Colonic mucosa (tissue), 4 donors: ENCODE measurements around the gene TIMM22. TPM values are rescaled to one million over a fixed set of nuclear protein-coding genes. Genes with fewer than 3 reads are reported as not detected.

Experiments used
- DNase-seq: peaks from one replicate; pipeline ENCODE4 v3.0.0-alpha.2; 2020
- H3K27ac ChIP-seq: fragments of 200-600 bp; one replicate; pipeline ENCODE4 v1.8.0; 2021
- H3K27me3 ChIP-seq: fragments of 200-600 bp; one replicate; pipeline ENCODE4 v1.8.0; 2021
- H3K36me3 ChIP-seq: fragments of 200-600 bp; one replicate; pipeline ENCODE4 v1.8.0; 2021
- H3K4me1 ChIP-seq: fragments of 200-600 bp; one replicate; pipeline ENCODE4 v1.8.0; 2021; ENCODE audit warnings: mild to moderate bottlenecking
- H3K4me3 ChIP-seq: fragments of 200-600 bp; one replicate; pipeline ENCODE4 v1.8.0; 2021
- H3K9ac ChIP-seq, 2 donors: one replicate each; pipeline ENCODE4 v1.7.0; 2013; ENCODE audit warnings: control low read depth in 2 of 2, low read depth in 2 of 2, low read length in 2 of 2
- H3K9me3 ChIP-seq: fragments of 200-600 bp; one replicate; pipeline ENCODE4 v1.8.0; 2021
- intact Hi-C: fragments of 100-400 bp; cut with DNase I; formaldehyde crosslinking; loops from one replicate; pipeline ENCODE4 v1.14.1; 2022
- total RNA-seq, 2 donors: library from RNA; stranded (reverse); fragmentation: NEBNext Ultra II Directional in 1 of 2; extraction: Animal tissue kit (Norgen Biotek cat#: 25700) in 1 of 2; gene quantifications; one replicate each; pipeline ENCODE4 v1.2.1, GENCODE V29; 2021
- TF ChIP-seq, protein P1 (sequence below): fragments of 200-600 bp; IDR thresholded peaks from one replicate; pipeline ENCODE4 v1.8.0; 2022; ENCODE audit warnings: antibody characterized with exemption, mild to moderate bottlenecking
- donor health status: healthy.
- donor health status: DM: no; HTN: no; CAD: no.
- donor health status: DM: no; HTN: no; CAD: no.

Gene TIMM22
- total RNA-seq, 2 donors from 2014 or later, result 8.3 to 12.8 TPM

DNA sequence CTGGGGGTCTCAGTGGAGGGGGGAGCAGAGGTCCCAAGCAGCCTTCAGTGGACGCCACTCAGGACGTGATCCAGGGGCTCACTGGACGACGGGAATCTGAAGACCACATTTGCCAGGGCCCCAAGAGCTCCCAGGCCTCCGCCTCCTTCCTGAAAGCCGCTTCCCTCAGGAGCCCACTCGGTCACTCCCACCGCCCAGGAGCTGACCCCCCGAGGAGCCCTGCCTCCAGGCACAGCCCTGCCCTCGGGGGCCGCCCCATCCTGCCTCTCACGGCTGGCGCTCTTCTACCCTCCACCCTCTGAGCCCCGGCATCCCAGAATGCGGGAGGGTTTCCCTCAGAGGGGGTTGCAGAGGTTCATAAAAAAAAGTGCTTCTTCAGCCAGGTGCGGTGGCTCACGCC, 24.2 kb downstream of the TIMM22 start:
- DNase-seq, result no peak
- intact Hi-C loops, result no loop called here
- H3K36me3 ChIP-seq, result no peaks in the 10 kb centered on the region
- H3K27me3 ChIP-seq, result no peaks in the 10 kb centered on the region
- TF ChIP-seq, protein P1, sequence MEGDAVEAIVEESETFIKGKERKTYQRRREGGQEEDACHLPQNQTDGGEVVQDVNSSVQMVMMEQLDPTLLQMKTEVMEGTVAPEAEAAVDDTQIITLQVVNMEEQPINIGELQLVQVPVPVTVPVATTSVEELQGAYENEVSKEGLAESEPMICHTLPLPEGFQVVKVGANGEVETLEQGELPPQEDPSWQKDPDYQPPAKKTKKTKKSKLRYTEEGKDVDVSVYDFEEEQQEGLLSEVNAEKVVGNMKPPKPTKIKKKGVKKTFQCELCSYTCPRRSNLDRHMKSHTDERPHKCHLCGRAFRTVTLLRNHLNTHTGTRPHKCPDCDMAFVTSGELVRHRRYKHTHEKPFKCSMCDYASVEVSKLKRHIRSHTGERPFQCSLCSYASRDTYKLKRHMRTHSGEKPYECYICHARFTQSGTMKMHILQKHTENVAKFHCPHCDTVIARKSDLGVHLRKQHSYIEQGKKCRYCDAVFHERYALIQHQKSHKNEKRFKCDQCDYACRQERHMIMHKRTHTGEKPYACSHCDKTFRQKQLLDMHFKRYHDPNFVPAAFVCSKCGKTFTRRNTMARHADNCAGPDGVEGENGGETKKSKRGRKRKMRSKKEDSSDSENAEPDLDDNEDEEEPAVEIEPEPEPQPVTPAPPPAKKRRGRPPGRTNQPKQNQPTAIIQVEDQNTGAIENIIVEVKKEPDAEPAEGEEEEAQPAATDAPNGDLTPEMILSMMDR, result no peak
- H3K9ac ChIP-seq, result no peak overlapping the region
- H3K4me1 ChIP-seq, result no peaks in the 10 kb centered on the region
- no peaks in the 10 kb centered on the region for H3K9me3 ChIP-seq
- H3K27ac ChIP-seq, result no peak overlapping the region
- H3K4me3 ChIP-seq, result no peak overlapping the region

- Histone ChIP-seq H3K9me3 (no peaks in the 10 kb centered on the region), H3K9ac (no peak overlapping the region), H3K27ac (no peak overlapping the region), H3K36me3 (no peaks in the 10 kb centered on the region), H3K4me3 (no peak overlapping the region), H3K4me1 (no peaks in the 10 kb centered on the region), H3K27me3 (no peaks in the 10 kb centered on the region)
- TF ChIP-seq, protein P1, result no peak
- no peak for DNase-seq
- intact Hi-C loops, result no loop called here
These were observed 25.5 kb downstream of the TIMM22 start for GRCh38 chr17:1022278-1023024.

DNA sequence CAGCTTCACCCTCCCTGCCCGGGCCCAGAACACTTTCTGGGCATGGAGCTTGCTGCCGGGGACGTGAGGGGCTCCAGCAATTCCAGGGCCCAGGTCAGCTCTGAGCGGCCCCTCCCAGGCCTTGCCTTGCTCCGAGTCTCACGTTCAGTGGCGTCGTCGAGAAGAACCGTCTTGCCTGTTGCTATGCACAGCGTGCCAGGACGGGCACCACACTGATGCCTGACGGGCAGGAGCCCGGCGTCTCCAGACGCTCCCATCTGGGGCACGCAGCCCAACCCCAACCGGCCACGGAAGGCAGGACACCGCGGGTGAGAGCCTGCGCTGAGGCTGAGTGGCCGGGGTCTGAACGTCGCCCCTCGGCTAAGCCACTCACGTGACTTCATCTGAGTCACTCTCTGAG, 27.1 kb downstream of the TIMM22 start:
- Histone ChIP-seq H3K4me3 (no peak overlapping the region), H3K36me3 (no peaks in the 10 kb centered on the region), H3K9ac (no peak overlapping the region), H3K4me1 (no peaks in the 10 kb centered on the region), H3K9me3 (no peaks in the 10 kb centered on the region), H3K27me3 (no peaks in the 10 kb centered on the region), H3K27ac (no peak overlapping the region)
- intact Hi-C loops, result no loop called here
- TF ChIP-seq, protein P1, result no peak
- DNase-seq, result no peak

DNA sequence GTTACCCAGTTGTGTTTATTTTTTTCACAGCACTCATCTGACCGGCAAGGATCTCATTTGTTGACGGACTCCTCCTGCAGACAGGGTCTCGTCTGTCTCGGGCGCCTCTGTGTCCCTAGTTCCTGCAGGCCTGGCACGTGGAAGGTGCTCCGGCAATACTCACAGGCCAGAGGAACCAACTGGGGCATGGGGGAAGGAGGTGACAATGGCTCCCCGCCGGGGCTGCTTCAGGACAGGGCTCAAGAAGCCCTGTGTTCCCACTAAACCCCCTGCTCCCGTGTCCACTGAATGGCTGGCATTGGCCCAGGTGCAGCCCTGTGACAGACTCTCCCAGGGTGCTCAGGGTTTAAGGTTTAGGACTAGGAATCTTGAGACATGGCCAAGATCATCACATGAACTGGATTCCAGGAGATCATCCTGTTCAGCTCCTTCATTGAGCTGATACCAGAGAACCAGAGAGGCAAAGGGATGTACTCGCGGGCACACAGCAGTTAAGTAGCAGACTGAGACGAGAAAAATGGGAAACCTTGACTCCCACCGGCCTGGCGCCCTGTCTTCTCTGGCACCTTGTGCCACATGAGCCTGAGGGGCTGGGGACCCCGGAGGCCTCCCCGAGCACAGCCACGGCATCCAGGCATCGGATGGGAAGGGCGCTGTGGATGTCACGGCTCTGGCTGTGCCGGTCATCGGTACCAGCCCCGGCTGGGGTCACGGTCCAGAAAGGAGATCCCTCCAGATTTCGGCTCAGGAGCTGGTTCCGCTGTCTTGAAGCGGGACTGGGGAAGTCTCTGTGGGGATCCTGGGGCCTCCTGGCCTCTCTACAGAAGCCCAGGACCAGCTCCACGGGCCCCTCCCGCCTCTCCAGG, 29.0 kb downstream of the TIMM22 start:
- no peak for DNase-seq
- Histone ChIP-seq H3K4me3 (no peak overlapping the region), H3K36me3 (no peaks in the 10 kb centered on the region), H3K27ac (no peak overlapping the region), H3K9me3 (no peaks in the 10 kb centered on the region), H3K9ac (no peak overlapping the region), H3K4me1 (no peaks in the 10 kb centered on the region), H3K27me3 (no peaks in the 10 kb centered on the region)
- intact Hi-C loops, result no loop called here
- TF ChIP-seq, protein P1, result no peak

- no peak for DNase-seq
- no peak overlapping the region for H3K4me3 ChIP-seq
- no peaks in the 10 kb centered on the region for H3K36me3 ChIP-seq
- H3K9me3 ChIP-seq, result no peaks in the 10 kb centered on the region
- intact Hi-C loops, result no loop called here
- H3K27me3 ChIP-seq, result no peaks in the 10 kb centered on the region
- H3K4me1 ChIP-seq, result no peaks in the 10 kb centered on the region
- H3K27ac ChIP-seq, result no peak overlapping the region
- H3K9ac ChIP-seq, result no peak overlapping the region
- TF ChIP-seq, protein P1, result no peak
These were observed 29.7 kb downstream of the TIMM22 start for GRCh38 chr17:1026599-1026975.
